HG03095 (cell line): ENCODE results near the gene EMC8.
A peak's percentile ranks its signal among the peaks of the same experiment; 100 is the strongest.
"Not testable (repeated sequence)": the region's sequence is repeated elsewhere in the genome, so short reads cannot be mapped to it uniquely, and the experiment has no call there.

ENCODE experiments used
- ATAC-seq: cut with Tn5 transposase; IDR thresholded peaks from one replicate; pipeline ENCODE4 v1.9.1; 2021; ENCODE audit warnings: moderate library complexity; ENCODE audit not compliant: unreplicated experiment

Gene EMC8

DNA sequence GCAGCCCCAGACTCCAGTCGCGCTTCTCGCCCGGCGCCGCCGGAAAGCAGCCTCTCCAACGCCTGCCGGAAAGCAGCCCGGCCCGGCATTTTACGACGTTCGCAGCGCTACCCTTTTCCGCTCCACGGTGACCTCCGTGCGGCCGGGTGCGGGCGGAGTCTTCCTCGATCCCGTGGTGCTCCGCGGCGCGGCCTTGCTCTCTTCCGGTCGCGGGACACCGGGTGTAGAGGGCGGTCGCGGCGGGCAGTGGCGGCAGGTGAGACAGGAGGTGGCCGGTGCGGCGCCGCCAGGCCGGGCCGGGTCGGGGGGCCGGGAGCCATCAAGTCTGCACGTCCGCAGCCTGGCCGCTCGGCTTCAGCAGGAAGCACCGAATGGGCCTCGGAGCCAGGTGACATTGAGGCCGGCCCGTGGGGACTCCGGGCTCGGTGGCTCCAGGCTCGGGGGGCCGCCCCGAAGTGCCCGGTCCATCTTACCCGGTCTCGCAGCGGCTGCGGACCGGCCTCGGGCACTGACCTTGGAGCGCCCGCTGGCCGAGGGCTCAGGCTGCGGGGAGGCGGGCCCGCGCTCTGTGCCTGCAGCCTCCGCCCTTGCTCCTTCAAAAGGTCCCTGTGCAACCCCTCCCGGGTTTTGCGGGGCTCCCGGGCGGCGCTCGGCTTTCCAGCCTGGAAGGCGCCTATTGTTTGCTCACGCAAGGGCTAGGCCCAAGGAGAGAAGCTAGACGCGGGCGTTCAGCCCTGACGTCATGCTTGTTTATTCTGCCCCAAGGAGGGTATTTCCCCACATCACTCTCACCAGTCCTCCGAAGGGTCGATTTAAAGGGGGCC is at the start of gene EMC8, which contains the start of gene COX4I1:
TSS of gene EMC8 (minus strand) at position 48 of the 824 bp plus-strand sequence. CDS start 249 bp downstream, outside the sequence.
TSS of gene COX4I1 (plus strand) at position 199 of the 824 bp plus-strand sequence. CDS start 1,511 bp downstream, outside the sequence.
- peak; percentile 85 for ATAC-seq

DNA sequence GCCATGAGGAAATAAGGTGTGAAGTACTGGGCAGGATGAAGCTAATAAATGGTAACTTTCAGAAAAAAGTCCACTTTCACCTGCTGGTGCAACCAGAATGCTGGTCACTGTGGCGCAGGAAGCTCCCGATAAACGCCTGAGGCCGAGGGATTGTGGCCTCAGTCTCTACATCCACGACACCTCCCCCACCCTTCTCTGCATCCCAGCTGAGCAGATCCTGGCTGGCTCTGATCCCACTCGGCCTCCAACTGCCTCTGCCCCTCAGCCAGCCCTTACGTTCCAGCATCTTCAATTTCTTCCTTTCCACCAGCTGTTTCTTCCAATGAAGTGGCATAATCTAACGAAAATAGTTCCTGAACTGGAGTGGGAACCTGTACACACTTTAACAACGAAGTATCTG is 49.6 kb upstream of the EMC8 start:
- ATAC-seq = no peak

DNA sequence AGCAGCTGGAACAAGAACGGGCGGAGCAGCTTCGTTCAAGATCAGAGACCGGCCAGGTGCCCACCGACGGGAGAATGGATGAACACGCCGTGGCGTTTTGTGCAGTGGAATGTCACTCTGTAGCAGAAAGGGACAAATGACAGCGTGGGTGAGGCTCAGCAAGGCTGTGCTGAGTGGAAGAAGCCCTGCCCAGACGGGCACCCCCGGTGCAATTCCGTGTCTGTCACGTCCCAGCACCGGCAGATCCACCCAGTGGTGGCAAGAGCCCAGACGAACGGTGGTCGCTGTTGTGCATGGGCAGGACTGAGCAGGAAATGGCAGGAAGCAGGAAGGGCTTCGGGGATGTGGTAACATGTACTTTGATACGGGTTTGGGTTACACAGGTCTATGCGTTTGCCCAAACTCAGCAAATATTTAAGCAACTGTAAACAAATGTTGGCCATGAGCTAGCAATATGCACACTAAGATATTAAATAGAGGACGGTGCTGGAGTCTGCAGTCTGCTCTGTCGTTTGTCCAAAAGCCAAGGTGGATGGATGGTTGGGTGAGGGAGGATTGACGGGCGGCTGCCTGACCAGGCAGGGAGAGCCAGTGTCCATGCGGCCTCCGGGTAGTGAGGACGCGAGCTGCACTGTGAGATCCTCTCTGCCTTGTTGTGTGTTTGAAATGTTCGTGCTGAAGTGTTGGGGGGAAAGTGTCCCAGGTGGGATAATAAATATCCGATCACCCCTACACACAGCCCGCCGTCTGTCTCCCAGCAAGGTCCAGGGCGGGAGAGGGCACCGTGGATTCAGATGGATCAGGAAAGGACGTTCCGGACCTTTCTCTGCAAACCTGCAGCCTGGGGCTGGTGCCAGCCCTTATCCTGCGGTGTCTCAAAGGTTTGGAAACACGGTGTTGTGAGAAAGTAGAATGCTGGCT is 48.6 kb upstream of the EMC8 start:
- no peak for ATAC-seq

DNA sequence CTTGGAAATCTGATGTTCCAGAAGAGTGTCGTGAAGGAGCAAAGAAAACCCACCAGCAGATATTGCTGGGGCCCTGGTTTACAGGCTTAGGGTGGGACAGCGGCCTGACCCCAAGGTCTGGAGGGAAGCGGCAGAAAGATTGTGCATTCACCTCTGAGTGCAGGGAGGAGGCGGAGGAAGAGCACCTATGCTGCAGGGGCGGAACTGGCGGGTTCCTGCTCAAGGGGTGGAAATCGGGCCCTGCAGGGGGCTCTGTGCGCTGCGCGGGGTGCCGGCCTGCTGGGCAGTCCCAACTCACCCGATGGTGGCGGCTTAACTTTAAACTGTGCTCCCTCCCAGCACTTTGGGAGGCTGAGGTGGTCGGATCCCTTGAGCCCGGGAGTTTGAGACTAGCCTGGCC is 47.7 kb upstream of the EMC8 start:
- ATAC-seq = no peak

DNA sequence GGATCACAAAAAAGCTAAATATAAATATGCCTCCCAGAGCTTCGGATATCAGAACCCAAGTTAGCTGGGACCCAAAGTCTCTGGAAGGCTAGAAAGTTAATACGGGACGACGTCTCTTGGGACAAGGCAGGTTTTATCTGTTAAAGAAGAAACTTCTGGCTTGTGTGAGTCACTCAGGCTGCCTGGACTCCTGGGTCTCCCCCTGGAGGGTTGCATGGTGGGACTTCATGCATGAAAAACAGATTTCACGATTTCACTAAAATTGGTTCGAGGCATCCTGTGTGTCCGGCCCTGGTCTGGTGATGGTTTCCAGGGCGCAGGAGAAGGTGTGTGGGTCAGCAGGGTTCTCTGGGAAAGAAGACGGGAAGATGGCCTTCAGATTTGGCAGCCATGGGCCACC is 47.1 kb upstream of the EMC8 start:
- ATAC-seq = no peak

DNA sequence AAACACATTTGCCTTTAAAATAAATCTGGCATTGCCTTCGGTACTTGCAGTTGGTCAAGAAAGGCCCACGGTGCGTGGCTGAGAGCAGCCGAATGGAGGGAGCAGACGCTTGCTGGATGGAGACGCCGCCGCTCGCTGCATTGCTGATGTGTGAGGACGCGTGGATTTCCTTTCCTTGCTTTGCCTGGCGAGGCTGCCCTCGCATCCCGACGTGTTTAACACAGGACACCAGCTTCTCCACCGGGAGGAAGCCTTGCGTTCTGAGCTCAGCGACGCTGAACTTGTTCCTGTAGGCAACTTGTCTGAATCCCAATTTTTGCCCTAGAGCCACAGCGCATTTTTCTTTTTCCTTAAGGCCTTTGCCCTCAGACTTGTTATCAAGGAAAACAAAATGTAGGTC is 45.9 kb upstream of the EMC8 start:
- ATAC-seq = no peak

DNA sequence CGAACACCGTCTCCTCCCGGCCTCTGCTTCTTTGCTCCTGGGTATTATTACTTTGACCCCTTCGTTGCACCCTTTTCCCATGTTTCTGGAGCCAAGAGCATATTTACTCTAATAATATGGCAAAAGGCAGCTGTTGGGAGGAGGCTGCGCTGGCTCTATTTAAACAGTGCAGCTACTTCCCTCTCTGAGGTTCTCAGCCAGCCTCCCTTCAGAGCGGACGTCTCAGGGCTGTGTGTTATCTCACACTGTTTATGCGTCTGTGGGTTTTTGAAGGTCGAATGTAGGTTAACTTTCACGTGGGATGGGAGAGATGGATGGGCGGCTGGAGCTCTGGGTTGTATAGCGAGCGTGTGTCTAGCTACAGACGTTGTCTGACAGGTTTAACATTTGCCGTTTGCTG is 45.4 kb upstream of the EMC8 start:
- ATAC-seq = no peak

DNA sequence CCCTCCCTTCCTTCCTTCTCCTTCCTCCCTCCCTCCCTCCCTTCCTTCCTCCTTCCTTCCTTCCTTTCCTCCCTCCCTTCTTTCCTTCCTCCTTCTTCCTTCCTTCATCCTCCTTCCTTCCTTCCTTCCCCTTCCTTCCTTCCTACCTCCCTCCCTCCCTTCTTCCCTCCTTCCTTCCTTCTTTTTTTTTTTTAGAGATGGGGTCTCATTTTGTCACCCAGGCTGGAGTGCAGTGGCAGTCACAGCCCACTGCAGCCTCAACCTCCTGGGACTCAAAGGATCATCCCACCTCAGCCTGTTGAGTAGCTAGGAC is 44.8 kb upstream of the EMC8 start:
- no peak for ATAC-seq

DNA sequence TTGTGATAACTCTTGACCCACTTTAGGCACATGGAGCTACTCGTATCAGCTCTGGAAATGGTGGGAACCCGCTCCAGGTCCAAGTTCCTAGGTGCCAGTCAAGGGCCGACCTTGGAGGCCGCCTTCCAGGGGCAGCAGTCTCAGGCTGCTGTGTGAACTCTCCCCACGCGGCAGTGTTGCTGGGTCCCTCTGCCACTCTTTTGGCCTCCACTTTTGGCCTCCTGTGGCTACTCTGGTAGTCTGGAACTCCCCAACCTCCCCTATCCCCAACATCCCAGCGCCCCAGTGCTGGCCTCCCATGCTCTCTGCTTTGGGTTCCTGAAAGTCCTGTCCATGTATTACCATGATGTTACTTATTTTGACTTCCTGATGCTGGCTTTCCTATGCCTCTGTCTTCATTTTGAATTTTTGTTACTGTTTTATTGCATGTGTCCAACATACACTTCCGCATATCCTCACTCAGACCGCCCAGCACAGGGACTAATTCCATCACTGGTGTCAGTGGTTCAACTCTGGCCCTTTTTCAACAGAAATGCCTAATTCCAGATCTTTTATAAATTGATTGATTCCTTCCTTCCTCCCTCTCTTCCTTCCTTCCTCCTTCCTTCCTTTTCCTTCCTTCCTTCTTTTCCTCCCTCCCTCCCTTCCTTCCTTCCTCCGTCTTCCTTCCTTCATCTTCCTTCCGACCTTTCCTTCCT is 44.3 kb upstream of the EMC8 start:
- no peak for ATAC-seq

DNA sequence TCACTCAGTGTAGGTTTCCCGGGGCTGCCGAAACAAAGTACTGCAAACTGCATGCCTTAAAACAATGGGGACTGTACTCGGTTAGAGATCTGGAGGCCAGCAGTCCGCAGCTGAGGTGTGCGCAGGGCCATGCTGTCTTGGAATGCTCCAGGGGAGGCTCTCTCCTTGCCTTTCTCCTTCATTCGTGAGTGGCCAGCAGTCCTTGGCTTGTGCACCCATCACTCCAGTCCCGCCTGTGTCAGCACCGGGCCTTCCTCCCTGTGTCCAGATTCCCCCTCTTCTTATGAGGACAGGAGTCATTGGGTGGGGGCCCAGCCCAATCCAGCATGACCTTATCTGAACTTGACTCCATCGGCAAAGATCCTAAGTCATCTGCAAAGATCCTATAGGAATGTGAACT is 43.5 kb upstream of the EMC8 start:
- no peak for ATAC-seq

DNA sequence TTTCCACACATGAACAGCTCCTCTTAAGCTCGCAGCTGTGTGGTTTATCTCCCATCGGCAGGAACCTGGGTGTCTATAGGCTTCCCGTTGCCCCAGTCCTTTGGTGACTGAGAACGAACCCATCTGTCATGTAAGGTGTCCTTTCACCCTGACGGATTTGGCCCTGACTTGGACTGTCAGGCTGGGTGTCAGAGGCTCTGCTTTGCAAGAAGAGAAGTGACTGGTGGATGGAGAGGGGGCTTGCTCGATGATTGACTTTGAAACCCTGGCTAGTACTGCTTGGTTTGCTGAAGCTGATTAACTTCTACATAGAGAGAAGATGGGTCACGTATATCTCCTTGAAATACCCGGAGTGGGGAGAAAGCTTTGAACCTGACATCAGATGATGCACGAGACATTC is 43.1 kb upstream of the EMC8 start:
- ATAC-seq = no peak

DNA sequence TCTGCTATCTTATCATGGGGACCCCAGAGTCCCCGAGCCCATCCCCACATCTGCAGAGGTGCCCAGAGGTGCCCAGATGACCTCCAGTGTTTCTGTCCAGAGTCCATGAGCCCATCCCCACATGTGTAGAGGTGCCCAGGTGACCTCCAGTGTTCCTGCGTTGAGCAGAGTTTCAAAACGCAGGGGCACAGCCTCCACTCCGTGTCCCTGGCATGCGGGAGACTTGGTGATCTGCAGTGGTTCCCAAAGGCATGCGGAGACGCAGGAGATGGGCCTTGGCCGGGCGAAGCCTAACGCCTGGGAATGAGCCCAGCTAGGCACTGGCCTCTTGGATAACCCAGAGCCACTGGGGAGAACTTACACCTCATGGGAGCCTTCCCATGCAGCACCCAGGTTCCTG is 41.5 kb upstream of the EMC8 start:
- ATAC-seq = no peak

DNA sequence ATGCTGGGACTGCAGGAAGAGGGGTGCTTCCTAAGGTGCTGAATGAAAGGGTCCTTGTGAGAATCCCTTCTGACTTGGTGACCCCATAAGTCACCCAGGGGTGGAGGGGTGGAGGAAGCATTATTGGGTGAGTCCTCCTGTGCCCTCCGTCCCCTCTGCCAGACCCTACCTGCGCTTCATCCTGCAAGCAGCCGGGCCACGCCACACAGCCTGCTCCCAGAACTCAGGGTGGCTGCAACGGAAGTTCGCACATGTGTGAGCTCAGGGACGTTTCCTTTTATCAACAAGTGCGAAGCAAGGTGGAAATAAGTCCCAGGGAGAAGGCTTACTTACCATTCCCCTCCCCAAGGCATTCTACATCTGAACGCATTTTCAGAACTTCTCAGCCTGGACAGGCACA is 41.1 kb upstream of the EMC8 start:
- ATAC-seq = no peak

DNA sequence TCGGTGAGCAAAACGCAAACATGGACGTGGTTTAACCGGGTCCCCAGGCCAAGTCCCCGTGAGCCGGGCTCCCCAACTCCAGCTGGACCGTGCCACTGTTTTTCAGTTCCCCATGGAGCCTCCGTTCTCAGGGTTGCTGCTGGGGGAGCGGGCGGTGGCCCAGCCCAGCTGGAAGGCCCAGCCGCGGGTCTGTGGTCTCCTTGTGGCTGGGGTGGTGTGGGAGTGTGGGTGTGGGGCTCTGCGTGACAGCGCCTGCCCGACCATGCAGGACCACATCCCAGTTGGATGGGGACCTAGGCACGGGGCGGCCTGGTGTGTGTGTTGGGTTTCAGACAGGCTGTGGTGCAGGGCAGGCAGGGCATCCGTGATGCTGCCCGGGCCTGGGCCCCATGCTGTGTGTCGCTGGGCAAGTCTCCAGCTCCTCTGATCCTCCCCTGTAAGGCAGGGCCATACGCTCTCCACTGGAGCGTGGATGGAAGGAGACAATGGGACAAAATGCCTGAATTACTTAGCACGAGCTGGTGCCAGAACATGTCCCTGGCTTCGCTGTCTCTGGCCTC is 40.4 kb upstream of the EMC8 start:
- ATAC-seq = no peak

DNA sequence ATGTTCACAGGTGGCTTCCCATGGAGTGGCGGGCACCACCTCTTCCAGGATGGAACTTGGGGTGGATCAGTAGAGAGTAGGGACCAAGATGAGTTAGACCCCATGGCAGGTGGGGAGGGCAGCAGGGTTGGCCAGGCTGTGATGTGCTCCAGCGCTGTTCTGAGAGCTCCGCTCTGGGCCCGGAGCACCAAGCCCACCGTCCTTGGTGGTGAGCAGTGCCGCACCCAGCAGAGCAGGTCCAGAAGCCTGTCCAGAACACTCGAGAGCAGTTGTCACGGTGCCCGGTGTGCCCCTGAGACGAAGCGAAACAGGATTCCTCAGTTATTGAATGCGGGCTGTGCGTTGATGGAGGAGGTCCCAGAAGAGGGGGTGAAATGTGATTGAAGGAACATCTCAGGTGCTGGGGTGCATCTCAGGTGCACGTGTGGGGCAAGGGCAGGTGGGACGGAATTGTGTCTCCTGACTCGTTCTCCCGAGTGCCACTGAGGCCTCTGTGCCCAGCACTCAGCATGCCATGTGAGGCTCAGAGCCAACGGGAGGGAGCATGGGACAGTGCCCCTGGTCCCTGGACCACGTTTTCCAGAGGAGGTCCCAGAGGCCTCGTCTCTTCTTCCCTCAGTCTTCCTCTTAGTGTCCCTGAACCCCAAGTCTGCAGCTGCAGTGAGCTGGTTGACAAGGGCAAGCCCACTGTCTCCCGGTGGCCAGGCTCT is 39.7 kb upstream of the EMC8 start:
- no peak for ATAC-seq

DNA sequence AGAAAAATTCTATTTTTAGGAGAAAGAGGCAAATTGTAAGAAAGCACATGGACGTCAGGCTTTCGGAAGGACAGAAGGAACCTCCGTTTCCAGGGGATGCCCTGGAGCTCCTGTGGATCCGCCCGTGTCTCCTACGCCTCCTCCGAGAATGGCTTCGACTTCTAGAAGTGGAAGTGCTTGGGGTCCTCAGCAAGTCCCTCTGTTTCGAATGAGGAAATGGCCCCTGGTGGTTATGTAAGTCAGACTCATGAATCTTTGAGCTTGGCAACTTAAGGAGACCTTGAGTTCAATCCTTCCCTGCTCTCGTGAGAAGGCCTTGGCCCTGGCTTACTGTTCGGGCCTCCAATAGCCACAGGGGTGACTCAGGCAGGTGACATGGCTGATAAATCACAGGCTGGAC is 39.0 kb upstream of the EMC8 start:
- no peak for ATAC-seq

DNA sequence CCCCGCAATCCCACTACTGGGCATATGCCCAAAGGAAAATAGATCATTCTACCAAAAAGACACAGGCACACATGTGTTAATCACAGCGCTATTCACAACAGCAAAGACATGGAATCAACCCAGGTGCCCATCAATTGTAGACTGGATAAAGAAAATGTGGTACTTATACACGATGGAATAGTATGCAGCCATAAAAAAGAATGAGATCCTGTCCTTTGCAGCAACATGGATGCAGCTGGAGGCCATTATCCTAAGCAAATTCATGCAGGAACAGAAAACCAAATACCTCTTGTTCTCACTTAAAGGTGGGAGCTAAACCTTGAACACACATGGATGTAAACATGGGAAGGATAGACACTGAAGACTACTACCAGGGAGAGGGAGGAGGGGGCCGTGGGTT is 38.3 kb upstream of the EMC8 start:
- ATAC-seq = not testable (repeated sequence)

DNA sequence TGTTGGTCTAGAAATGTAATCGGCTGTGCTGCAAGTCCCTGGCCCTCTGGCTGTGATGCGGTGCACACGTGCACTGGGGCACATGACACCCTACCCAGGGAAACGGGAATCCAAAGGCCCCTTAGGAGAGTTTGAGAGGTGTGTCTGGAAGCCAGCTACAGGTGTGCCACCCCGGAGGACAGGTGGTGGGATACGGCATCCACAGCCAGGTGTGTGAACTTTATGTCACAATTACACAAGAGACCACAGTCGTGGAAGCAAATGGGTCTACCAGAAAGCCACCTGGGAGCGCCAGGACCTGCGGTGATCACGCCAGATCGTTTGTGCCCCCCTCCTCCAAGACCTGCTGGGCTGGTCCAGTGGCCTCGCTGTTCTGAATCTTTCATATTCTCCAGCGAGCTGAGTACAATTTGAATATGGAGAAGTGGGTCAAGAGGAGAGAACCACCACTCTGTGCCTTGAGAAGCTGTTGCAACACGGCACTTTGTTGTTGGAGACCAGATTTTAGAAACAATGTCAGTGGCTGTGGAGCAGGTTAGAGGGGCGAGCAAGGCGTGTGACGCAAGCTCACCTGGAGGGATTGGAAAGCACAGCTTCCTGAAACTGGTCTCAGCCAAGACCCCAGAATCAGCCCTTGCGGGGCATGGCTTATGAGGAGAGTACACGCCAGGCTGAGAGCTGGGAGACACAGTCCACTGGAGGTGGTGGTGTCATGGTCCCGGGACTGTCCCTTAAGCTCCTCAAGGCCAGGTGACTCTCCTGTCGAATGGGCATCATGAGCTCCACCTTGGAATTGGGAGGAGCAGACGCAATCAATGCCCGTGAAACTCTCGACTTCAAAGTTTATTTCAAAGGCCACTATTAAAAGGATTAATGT is 37.6 kb upstream of the EMC8 start:
- no peak for ATAC-seq

DNA sequence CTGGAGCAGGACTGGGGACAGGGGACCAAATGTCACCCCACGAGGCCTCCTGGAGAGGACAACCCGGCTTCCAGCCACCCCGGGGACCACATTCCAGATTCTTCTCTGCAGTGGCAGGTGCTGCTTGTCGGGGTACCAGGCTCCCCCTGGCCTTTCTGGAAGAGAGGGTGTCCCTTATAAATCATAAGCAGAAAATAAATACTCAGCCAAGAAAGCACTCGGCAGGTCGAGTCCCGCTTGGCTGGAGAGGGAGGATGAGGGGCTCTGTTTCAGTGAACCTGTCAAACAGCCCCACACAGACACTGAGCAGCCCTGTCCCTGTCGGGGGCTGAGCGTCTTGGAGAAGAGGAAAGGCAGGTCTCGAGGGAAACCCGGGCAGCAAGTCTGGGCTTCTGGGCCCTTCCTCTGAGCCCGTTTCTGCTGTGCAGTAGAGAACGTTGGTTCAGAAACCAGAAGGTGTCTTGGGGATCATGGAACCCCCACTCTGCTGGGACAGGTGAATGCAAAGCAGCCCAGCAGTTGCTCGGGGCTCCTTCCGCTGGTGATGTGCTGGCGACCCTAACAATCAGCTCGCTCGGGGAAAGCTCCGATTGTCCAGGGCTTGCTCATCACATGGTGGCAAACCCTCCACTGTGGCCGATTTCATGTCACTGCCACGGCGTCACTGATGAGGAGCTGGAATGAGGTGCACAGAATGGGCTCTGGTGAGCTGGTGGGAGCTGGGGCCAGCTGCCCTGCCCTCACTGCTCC is 36.8 kb upstream of the EMC8 start:
- ATAC-seq = no peak
